ENCODE measurements around the gene ZNF791. TPM values are rescaled to one million over a fixed set of nuclear protein-coding genes. Genes with fewer than 3 reads are reported as not detected.

The ZNF791 gene
- total RNA-seq, 3 donors from 2014 or later, result 22.4 to 35.3 (median 34.7) TPM

DNA sequence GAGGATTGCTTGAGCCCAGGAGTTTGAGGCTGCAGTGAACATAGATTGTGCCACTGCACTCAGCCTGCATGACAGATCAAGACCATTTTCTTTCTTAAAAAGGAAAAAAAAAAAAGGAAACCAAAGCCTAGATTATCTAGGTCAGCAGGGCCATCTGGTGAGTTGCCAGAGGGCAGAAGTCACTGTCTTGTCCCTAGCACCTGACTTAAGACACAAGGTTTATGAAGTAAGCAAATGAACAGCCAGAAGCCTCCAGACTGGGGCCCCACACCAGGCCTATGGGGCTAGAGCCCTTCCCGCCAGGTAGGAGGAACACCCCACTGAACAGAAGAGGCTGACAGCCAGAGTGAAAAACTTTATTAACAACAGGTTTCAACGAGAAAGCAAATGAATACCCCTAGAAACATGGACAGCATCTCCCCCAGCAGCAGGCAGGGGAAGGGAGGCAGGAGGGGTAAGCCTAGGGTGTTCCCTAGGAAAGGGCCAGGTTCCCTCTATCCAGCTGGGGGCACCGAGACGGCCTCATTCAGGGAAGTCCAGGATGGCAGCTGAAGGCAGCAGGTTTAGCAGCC is 57.1 kb downstream of the ZNF791 start:
- intact Hi-C loops (cut with DNase I; ENCODE audit: low total_unique reads), result loop anchor here (2.0 kb wide), 1 partner anchor 77 kb away; no protein-coding TSS in a partner anchor
- Histone ChIP-seq H3K4me1 (peaks cover 13 to 22% of the 10 kb centered on the region in 2 donors), H3K9me3 (no peaks in the 10 kb centered on the region), H3K36me3 (peaks cover 3% of the 10 kb centered on the region), H3K27ac (peak overlapping the region in 1 of 2 donors; percentile 97), H3K4me3 (peak overlapping the region in 2 of 3 donors; percentile 89 to 97), H3K27me3 (no peaks in the 10 kb centered on the region)
- TF ChIP-seq POLR2AphosphoS5 (IDR thresholded peaks at IDR 0.05) (no peak), POLR2A (IDR thresholded peaks at IDR 0.05) (no peak), CTCF (IDR thresholded peaks at IDR 0.05) (no peak)
- no peak for DNase-seq (ENCODE audit: low spot score in 2 of 2)

DNA sequence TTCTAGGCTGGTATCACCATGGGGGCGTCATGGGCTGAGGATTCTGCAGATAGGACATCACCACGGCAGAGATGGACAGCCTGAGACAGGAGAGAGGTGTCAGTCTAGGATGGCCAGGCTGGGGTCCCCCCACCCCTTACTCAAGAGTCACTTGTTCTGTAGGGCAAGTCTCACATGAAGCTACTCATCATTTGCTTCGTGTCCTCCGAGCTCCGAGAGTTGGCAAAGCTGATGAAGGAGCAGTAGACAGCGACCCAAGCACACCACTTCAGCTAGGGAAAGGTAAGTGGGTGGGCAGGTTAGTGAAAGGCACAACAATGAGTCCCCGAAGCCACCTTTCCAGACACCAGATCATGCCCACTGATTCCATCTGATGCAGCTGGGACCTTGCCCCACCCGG is 57.6 kb downstream of the ZNF791 start:
- no peaks in the 10 kb centered on the region for H3K27me3 ChIP-seq
- peak overlapping the region; percentile 96 to 97 for H3K27ac ChIP-seq
- no peak for TF ChIP-seq POLR2AphosphoS5 (IDR thresholded peaks at IDR 0.05)
- TF ChIP-seq CTCF (IDR thresholded peaks at IDR 0.05), result no peak
- TF ChIP-seq POLR2A (IDR thresholded peaks at IDR 0.05), result no peak
- DNase-seq (ENCODE audit: low spot score in 2 of 2), result no peak
- intact Hi-C loops (cut with DNase I; ENCODE audit: low total_unique reads), result no loop called here
- peak overlapping the region; percentile 89 to 97 (median 90) for H3K4me3 ChIP-seq
- peaks cover 3% of the 10 kb centered on the region for H3K36me3 ChIP-seq
- H3K4me1 ChIP-seq, result peaks cover 13 to 22% of the 10 kb centered on the region in 2 donors
- no peaks in the 10 kb centered on the region for H3K9me3 ChIP-seq

DNA sequence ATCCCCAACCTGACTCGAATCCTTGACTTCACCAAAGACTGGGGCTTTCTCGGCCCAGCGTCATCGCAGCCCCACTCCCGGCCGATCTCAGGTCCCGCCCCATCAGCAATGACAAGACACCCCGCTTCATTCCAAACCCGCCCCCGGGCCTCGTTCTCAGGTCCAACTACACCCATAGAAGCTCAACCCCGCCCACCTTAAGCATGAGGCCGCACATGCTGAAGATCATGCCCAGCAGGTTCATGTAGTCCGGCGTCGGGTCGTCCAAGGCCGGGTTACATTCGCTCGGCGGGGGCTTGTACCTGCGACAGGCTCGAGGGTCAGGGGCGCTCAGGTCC is 58.2 kb downstream of the ZNF791 start:
- H3K36me3 ChIP-seq, result peaks cover 3% of the 10 kb centered on the region
- H3K27ac ChIP-seq, result peak overlapping the region; percentile 96 to 97
- TF ChIP-seq CTCF (IDR thresholded peaks at IDR 0.05) (no peak), POLR2A (IDR thresholded peaks at IDR 0.05) (no peak), POLR2AphosphoS5 (IDR thresholded peaks at IDR 0.05) (no peak)
- H3K27me3 ChIP-seq, result no peaks in the 10 kb centered on the region
- no peaks in the 10 kb centered on the region for H3K9me3 ChIP-seq
- DNase-seq (ENCODE audit: low spot score in 2 of 2), result peak; percentile 63 to 66
- H3K4me1 ChIP-seq, result peaks cover 13 to 22% of the 10 kb centered on the region in 2 donors
- intact Hi-C loops (cut with DNase I; ENCODE audit: low total_unique reads), result no loop called here
- H3K4me3 ChIP-seq, result peak overlapping the region; percentile 89 to 97 (median 90)

- H3K9me3 ChIP-seq, result no peaks in the 10 kb centered on the region
- intact Hi-C loops (cut with DNase I; ENCODE audit: low total_unique reads), result no loop called here
- DNase-seq (ENCODE audit: low spot score in 2 of 2), result peak; percentile 73 to 79
- H3K36me3 ChIP-seq, result peaks cover 3% of the 10 kb centered on the region
- H3K4me3 ChIP-seq, result peak overlapping the region; percentile 89 to 97 (median 90)
- H3K27me3 ChIP-seq, result no peaks in the 10 kb centered on the region
- H3K27ac ChIP-seq, result peak overlapping the region; percentile 96 to 97
- peak; percentile 37 for TF ChIP-seq POLR2A (IDR thresholded peaks at IDR 0.05)
- no peak for TF ChIP-seq CTCF (IDR thresholded peaks at IDR 0.05)
- TF ChIP-seq POLR2AphosphoS5 (IDR thresholded peaks at IDR 0.05), result peak; percentile 61 to 87 (median 87)
- peaks cover 13 to 22% of the 10 kb centered on the region in 2 donors for H3K4me1 ChIP-seq
Measured at GRCh38 chr19:12669270-12670158, 58.8 kb downstream of the ZNF791 start.
